GM12878 (cell line): ENCODE data around the gene CNGB1. TPM values are rescaled to one million over a fixed set of nuclear protein-coding genes. Genes with fewer than 3 reads are reported as not detected.

Experiments used
- ATAC-seq: fragments of 200-7000 bp; cut with Tn5 transposase; 3 replicates; pipeline ENCODE4 v1.9.1; 2020; ENCODE audit warnings: mild to moderate bottlenecking, moderate library complexity
- BruUV-seq: library from RNA; stranded (reverse); fragments of 400-500 nt; replicated peaks from 2 replicates; lab custom pipeline; 2021; lab: Mats Ljungman, UMichigan
- CTCF ChIA-PET: fragments of 300-600 bp; sonication (Branson Sonifier 250); formaldehyde crosslinking; extraction: SDS; loops from one replicate; lab custom pipeline; 2021; ENCODE audit warnings: inconsistent platforms; lab: Yijun Ruan, JAX
- POLR2A ChIA-PET: fragments of 350-600 bp; formaldehyde crosslinking; extraction: SDS; loops from one replicate; lab custom pipeline; 2021; ENCODE audit warnings: inconsistent platforms; lab: Charles Lee
- RAD21 ChIA-PET: fragments of 300-600 bp; sonication (Branson Sonifier 250); formaldehyde crosslinking; loops from one replicate; lab custom pipeline; 2023; ENCODE audit warnings: antibody characterized with exemption; ENCODE audit not compliant: unreplicated experiment; lab: Charles Lee
- SMC1A ChIA-PET: fragments of 300-600 bp; sonication (Branson Sonifier 250); formaldehyde crosslinking; loops from one replicate; lab custom pipeline; 2023; ENCODE audit not compliant: unreplicated experiment, uncharacterized antibody; lab: Charles Lee
- DNase-seq: peaks from one replicate; pipeline ENCODE4 v3.0.0-alpha.2; 2011; ENCODE audit warnings: low read depth, low spot score
- FAIRE-seq: peaks from 3 replicates; lab custom pipeline; 2011; peaks lifted over from hg19 to GRCh38; lab: Jason Lieb, UNC
- H2AFZ ChIP-seq: 2 replicates; pipeline ENCODE4 v1.6.0; 2011; ENCODE audit warnings: low read depth, low read length, control low read depth; ENCODE audit not compliant: control insufficient read depth
- H3K27ac ChIP-seq: 2 replicates; pipeline ENCODE4 v1.5.1; 2011; ENCODE audit warnings: control low read depth; ENCODE audit not compliant: control insufficient read depth, insufficient read depth
- H3K27me3 ChIP-seq, 2 experiments: replicated peaks in 1 of 2; 2 replicates each; pipeline versions ENCODE4 v1.6.0 to v1.6.1; 2011; ENCODE audit warnings: low read length in 1 of 2; ENCODE audit not compliant: control insufficient read depth in 2 of 2, insufficient read depth in 2 of 2
- H3K36me3 ChIP-seq, 2 experiments: 2 replicates each; pipeline ENCODE4 v1.5.1; 2011; ENCODE audit warnings: low read length in 1 of 2; ENCODE audit not compliant: control insufficient read depth in 2 of 2, insufficient read depth in 2 of 2
- H3K4me1 ChIP-seq: 2 replicates; pipeline ENCODE4 v1.6.1; 2011; ENCODE audit warnings: mild to moderate bottlenecking, low read length, moderate library complexity, mixed read lengths; ENCODE audit not compliant: control insufficient read depth, insufficient read depth
- H3K4me2 ChIP-seq: 2 replicates; pipeline ENCODE4 v1.6.0; 2011; ENCODE audit warnings: control low read depth; ENCODE audit not compliant: control insufficient read depth, insufficient read depth
- H3K4me3 ChIP-seq: fragments of 200-600 bp; sonication (generic); 2 replicates; pipeline ENCODE4 v1.5.1; 2016
- H3K79me2 ChIP-seq: 2 replicates; pipeline ENCODE4 v1.6.0; 2011; ENCODE audit warnings: low read length; ENCODE audit not compliant: control insufficient read depth, insufficient read depth
- H3K9ac ChIP-seq: 2 replicates; pipeline ENCODE4 v1.8.0; 2011; ENCODE audit warnings: low read length, control low read depth, mixed read lengths; ENCODE audit not compliant: control insufficient read depth, insufficient read depth
- H3K9me3 ChIP-seq: replicated peaks from 3 replicates; pipeline ENCODE4 v1.5.1; 2011; ENCODE audit warnings: mild to moderate bottlenecking, low read length; ENCODE audit not compliant: control insufficient read depth, insufficient read depth
- H4K20me1 ChIP-seq: 2 replicates; pipeline ENCODE4 v1.6.0; 2011; ENCODE audit not compliant: control insufficient read depth, insufficient read depth
- ELK1 ChIP-seq: IDR thresholded peaks from 2 replicates; pipeline ENCODE4 v1.6.1; 2012; ENCODE audit warnings: low read depth, low read length, improper control_type of control experiment
- KDM1A ChIP-seq: fragments of 200-600 bp; sonication (generic); IDR thresholded peaks from 2 replicates; pipeline ENCODE4 v1.6.1; 2016; ENCODE audit warnings: borderline replicate concordance
- RB1 ChIP-seq: fragments of 450-650 bp; formaldehyde crosslinking; IDR thresholded peaks from 2 replicates; pipeline ENCODE4 v1.6.1; 2017; ENCODE audit warnings: mild to moderate bottlenecking, borderline replicate concordance
- SREBF1 ChIP-seq: IDR thresholded peaks from 2 replicates; pipeline ENCODE4 v1.6.1; 2012; ENCODE audit warnings: mild to moderate bottlenecking, low read length
- ZNF687 ChIP-seq: fragments of 450-650 bp; IDR thresholded peaks from 2 replicates; pipeline ENCODE4 v1.6.1; 2017; ENCODE audit warnings: mild to moderate bottlenecking, moderate library complexity
- WGBS: methylation state at CpG from one replicate; pipeline ENCODE4 v1.1.6; 2016; ENCODE audit warnings: low lambda C conversion rate; ENCODE audit not compliant: insufficient replicate concordance, insufficient coverage; ENCODE audit errors: missing lambda C conversion rate; 5-methylcytosine and 5-hydroxymethylcytosine counted together
- in situ Hi-C: fragments of 300-500 bp; cut with MboI; formaldehyde crosslinking; loops from 9 replicates; pipeline ENCODE4 v1.14.3; 2018; ENCODE audit warnings: mixed read lengths
- intact Hi-C: fragments of 100-400 bp; cut with micrococcal nuclease; formaldehyde crosslinking; loops from one replicate; pipeline ENCODE4 v1.14.2; 2022; ENCODE audit not compliant: unreplicated experiment
- polyA plus RNA-seq, 11 experiments: library from polyadenylated mRNA; depleted of rRNA in 4 of 11; unstranded in 6 of 11; stranded (reverse) in 5 of 11; fragments of >200 nt; fragmentation: Nextera tagmentation in 4 of 11; fragmentation: Illumina TruSeq in 1 of 11; extraction: Ambion mirVana in 4 of 11; extraction: Trizol in 1 of 11; gene quantifications; 1 replicate in 1 of 11; 2 replicates in 10 of 11; pipeline versions ENCODE4 v1.2.1 to v1.2.3, GENCODE V29; 2011 to 2016; ENCODE audit warnings: inconsistent platforms in 2 of 11, missing spikeins in 2 of 11, low read depth in 1 of 11
- total RNA-seq, 4 experiments: library from RNA; depleted of rRNA in 3 of 4; stranded (reverse); fragments of >200 nt in 3 of 4; fragmentation: Illumina TruSeq in 1 of 4; extraction: Trizol in 1 of 4; gene quantifications; 2 replicates each; pipeline versions ENCODE4 v1.2.1 to v1.2.3, GENCODE V29; 2013 to 2021

The CNGB1 gene
- total and polyA plus RNA-seq, 10 of the 15 experiments (the other 5 are each of a cell fraction or from before 2014, with no cell fraction given) = 0.03 TPM; not detected in 9

GRCh38 chr16:57889111-57889510 lies 81.8 kb downstream of the CNGB1 start:
- TF ChIP-seq SREBF1 (no peak), RB1 (no peak), ELK1 (no peak), ZNF687 (no peak), KDM1A (no peak)
- intact Hi-C loops = no loop called here
- no peak for FAIRE-seq
- Histone ChIP-seq H3K4me3 (no peak overlapping the region), H3K9me3 (no peaks in the 10 kb centered on the region), H3K36me3 (no peaks in the 10 kb centered on the region), H3K79me2 (no peaks in the 10 kb centered on the region), H3K4me2 (no peak overlapping the region), H3K27ac (no peak overlapping the region), H4K20me1 (no peaks in the 10 kb centered on the region), H2AFZ (no peak overlapping the region), H3K4me1 (no peaks in the 10 kb centered on the region), H3K9ac (no peak overlapping the region), H3K27me3 (peaks cover 0 to 11% of the 10 kb centered on the region in 2 experiments; a peak in 3 of 4 replicates)
- no peak for ATAC-seq
- in situ Hi-C loops = no loop called here
- SMC1A ChIA-PET = interaction anchor here (0.6 kb wide), 1 partner anchor 440 kb away, joined by 3 read pairs; no protein-coding TSS in a partner anchor
- no TSS peak for BruUV-seq
- WGBS = 23% methylated on average over 4 of the region's 4 CpGs
- POLR2A ChIA-PET = no interaction called here
- RAD21 ChIA-PET = no interaction called here
- DNase-seq = no peak
- CTCF ChIA-PET = no interaction called here
